Right renal pelvis (tissue), 4 donors: ENCODE measurements around the gene KIDINS220. TPM values are rescaled to one million over a fixed set of nuclear protein-coding genes. Genes with fewer than 3 reads are reported as not detected.

Source experiments
- DNase-seq, 4 donors: peaks; one replicate each; pipeline ENCODE4 v3.0.0-alpha.2; 2013; ENCODE audit warnings: low read depth in 4 of 4, low spot score in 3 of 4, missing footprints in 1 of 4
- polyA plus RNA-seq, 4 donors: library from polyadenylated mRNA; unstranded; fragments of 120-200 nt; gene quantifications; one replicate each; pipeline ENCODE4 v1.2.1, GENCODE V29; 2013; ENCODE audit not compliant: insufficient read length in 4 of 4

The KIDINS220 gene
- polyA plus RNA-seq, 4 donors = 82.1 to 99.5 (median 91.5) TPM

DNA sequence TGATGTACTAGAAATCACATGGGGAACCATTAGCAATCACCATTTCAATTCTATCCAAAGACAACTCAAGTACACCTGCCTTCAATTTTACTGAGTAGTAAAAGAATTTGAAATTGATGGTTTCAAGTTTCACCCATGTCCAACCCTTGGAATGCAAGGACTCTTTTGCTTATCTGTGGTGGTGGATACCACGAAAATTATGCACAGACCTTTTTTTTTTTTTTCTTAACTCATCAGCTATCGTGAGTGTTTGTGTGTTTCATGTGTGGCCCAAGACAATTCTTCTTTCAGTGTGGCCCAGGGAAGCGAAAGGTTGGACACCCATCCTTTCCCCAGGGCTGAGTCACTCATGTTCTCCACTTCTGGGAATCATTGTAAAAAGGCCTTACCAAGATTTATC, 132.5 kb downstream of the KIDINS220 start:
- DNase-seq = no peak

DNA sequence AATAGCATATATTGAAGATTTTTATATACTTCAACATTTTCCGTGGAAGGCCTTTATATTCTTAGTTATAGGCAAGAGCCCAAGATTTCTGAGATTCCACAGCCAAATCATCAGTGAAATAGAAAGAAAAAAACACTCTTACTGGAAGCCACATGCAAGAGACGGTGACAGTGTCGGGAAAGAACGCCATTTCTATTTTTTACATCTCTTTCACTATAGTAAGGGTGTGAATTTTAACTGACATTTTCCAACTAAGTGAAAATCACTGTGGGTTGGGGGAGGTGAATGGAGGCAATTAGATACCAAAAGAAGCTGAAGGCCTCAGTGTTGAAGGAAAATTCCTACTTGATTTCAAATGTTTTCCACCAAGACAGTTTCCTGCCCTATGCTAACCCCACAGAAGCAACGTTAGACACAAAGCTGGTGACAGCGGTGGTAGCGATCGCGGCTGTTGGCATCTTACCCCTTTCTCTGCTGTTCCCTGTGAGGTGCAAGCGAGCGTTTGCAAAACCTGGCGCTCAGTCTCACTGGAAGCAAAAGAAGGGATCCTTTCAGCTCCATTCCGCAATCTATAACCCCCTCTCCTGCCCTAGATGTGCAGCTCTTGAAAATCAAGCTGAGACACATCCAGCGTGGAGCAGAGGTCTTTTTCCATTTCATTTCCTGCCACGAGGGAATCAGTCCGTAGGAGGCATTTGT, 135.6 kb downstream of the KIDINS220 start:
- DNase-seq = no peak

DNA sequence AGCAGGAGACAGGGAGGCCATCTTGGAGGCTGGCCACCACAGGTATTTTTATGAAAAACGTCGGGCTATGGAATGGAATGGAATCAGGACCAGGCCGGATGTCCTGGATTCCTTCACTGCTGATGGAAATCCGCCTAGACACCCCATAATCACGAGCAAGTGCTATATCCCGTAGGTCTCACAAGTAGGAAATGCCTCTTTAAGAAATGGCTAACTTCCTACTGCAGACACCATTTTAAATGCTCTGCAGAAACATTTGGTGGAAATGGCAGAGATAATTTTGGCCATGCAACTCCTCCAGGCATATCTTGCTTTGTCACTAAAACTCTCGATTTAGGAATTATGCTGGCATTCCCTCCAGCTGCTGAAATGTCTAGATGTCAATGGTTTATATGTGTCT, 137.6 kb downstream of the KIDINS220 start:
- DNase-seq = no peak

DNA sequence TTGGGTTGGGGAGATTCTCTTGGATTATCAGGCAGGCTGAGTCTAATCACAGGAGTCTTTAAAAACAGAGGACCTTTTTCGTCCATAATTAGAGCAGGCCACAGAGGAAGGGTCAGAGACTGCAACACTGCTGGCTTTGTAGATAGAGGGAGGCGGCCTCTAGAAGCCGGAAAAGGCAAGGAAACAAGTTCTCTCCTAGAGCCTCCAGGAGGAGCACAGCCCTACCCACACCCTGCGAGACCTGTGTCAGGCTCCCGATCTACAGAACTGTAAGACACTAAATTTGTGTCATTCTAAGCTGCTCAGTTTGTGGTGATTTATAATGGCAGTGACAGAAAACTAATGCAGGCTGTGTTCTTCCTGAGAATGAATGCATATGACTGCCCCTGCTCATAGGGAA, 140.2 kb downstream of the KIDINS220 start:
- no peak for DNase-seq

DNA sequence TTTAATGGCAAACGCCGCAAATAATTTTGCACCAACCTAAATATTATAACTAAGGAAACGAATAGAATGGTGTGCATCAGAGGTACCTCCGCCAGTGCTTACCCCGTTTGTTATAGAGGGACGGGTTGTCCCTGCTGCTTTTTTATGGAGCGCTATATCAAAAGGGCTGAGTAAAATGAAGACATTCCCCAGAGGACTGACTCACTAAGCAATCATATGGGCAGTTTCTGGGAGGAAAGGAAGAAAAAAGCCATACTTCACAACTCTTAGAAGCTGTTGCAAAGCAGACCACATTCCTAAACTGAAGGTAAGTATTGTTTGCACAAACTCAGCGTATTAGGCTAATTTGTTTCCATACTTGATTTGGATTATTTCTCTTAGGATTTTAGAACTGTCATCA, 142.7 kb downstream of the KIDINS220 start:
- DNase-seq = no peak

DNA sequence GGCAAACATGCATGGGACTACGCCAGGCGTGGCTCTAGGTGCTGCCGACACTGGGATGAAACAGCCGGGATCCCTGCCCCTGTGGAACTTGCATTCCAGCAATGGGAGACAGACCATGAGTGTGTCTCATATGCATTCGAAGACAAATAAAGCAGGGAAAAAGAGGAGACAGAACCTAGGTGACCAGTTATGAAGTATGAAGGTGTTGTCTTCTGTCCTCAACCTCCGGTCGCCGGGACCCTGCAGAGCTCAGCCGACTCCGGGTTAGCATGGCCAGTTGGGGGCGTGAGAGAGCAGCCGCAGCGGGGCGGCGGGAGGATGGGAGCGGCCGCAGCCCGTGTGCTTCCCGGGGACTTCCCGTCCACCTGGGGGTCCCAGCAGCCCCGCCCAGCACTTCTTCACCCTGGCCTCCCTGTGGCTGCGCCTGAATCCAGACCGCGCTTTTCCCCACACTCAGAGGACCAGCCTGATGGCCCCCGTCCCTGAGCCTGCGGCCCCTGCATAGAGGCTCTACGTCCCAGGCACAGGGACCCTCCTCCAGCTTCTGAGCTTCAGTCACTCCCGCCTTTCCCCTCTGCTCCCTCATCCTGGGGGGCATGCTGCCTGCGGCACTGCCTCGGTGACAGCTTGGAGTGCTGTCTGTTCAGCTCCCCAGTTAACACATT, 144.1 kb downstream of the KIDINS220 start:
- peak in 2 of 4 donors; percentile 30 to 39 for DNase-seq

DNA sequence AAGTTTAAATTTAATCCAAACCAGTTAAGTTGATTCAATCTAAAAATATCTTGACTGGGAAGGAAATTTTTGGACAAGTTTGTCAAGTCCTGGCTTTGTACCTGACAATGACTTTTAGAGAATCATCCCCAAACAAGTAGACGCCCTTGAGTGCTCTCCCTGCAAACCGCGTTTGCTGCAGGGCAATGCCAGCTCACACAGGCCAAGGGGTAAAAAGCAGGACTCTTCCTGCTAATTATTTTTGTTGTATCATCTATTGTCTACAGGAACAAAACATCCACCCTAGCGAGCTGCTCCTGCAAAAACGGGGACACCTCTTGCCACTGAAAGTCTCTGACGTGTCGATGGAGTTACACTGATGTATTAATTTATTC, 144.6 kb downstream of the KIDINS220 start:
- DNase-seq = no peak

DNA sequence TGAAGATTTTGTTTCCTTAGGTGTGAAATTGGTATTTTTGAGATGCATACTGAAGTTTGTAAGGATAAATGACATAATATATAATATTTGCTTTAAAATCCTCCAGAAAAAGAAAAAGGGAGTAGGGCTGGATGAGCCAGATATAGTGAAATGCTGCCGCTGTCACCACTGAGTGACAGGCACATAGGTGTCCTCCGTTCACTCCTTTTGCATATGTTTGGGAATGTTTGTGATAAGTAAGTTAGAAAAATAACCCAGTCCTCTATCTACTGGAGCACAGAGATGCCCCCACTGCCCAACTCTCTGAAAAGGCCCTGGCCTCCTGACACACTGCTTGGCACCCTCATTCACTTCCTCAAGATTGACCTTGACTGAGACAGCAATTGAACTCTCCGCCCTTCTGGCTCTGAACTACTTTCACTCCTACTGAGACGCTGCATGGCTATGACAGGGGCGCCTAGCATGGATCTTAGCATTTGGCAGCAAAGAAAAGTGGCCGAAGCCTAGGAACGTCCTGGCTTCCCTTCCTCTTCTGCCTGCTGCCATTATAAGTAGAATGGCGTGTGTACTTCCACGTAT, 145.5 kb downstream of the KIDINS220 start:
- no peak for DNase-seq

DNA sequence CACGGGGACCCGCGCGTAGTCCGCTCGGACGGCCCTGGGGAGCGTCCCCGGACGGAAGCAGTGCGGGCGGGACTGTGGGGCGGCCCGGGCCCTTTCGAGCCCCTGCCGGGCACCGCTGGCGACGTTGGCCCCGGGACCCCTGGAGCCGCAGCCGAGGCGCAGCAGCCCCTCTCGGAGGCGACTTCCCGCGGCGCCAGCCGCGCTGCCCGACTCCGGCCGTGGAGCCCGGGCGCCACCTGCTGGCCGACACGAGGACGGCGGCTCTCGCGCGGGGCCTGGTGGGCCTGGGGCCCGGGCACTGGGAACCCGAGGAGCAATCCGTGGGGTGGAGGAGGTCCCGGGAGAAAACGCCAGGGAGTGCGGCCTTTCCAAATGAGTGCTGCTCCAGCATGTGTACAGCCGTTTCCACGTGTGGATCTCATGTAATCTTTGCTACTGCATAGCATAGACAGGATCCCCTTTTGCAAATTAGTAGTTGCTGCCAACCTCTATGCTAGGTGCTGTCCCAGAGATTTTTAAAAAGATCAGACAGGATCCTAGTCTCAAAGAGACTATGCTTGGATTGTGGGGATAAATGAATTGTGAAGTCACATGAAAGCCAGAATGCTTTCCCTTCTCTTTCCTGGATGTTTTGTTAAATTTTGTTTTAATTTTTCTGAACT, 151.6 kb downstream of the KIDINS220 start:
- DNase-seq = peak in 3 of 4 donors; percentile 59 to 67 (median 59)

DNA sequence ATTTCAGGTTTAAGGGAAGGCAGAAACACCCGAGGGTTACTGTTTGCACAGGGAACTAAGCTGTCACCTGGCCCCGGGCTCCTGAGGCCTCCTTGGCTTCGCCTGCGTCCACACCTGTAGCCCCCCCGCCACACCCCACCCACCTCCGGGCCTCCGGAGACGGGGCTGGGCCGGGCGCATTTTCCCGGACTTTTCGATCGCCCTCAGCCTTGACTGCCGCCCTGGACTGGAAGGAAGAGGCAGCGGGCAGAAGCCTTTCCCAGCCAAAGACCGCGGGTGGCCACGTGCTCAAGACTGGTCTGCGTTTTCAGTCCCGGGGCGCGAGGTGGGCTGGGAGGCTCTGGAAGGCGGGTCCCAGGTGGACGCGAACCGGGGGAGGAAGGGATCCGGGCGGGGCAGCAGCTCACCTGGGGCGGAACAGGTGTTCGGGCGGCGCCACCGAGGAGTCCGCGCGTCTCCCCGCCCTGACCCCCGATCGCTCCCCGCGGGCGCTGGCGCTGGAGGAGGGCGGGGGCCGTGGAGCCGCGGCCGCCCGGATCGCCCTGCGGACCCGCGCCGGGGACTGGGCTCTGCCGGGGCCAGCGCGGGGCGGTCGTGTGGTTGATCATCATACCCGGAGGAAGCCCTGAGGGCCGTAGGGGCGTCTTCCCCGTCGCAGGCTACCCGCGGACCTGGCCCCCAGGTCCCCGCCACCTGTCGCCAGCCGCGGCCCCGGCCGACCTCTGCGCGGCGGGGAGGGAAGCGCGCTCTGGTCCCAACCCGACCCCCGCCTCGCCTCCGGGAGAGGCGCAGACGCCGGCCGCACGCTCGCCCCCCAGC, 152.3 kb downstream of the KIDINS220 start:
- DNase-seq = peak in 2 of 4 donors; percentile 33 to 43

DNA sequence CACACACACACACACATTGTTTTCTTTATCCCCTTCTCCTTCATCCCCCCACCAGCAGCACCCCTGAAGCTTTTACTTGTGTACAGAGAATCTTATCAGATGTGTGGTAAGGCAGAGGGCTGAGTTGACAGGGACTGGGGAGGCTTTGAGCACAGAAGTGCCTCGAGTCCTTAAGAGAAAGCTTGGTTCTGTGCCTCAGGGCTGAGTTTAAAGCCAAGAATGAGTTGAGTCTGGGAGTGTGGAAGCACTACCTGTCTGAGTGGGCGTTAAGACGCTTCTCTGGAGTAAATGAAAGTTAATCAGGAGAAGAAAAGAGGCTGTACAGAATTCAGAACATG, 152.9 kb downstream of the KIDINS220 start:
- peak in 2 of 4 donors; percentile 28 to 48 for DNase-seq

DNA sequence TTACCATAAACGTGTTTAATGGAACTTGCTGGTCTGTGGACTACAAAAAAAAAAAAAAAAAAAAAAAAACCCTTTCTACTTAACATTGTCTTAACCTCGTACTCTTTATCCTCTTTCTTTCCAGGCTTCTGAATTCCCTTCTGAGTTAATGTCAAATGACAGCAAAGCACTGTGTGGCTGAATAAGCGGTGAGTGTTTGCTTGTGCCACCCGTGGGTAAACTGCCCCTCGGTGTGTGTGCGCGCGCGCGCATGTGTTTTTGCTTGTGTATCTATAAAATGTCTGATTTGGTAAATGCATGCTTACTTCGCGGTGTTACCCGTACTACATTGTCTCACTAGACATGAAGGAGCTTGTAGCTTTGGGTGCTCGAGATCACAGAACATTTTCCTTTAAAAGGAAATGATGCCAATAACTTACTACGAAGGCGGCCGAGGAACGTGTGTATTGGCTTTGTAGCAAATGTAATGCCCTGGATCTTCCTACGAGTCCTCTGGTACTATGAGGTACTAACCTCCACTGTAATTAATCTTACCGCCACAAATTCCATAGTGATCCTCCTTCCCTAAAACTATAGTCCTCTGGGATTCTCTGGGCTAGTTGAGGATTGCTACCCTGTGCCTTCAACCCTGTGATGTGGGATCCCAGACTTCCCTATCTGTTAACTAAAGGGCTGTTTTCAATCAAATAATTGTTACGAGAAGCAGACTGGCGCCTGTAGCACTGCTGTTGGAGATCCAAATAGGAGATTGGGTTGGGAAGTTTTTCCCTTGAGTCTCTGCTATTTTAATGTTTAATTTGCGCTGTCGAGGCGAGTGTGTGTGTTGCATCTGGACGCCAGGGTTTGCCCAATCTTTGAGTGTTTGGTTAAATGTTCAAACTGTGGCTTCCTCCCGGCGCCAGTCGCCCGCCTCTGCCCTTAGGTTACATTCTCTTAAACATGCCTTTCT, 154.4 kb downstream of the KIDINS220 start:
- peak in 1 of 4 donors; percentile 47 for DNase-seq

DNA sequence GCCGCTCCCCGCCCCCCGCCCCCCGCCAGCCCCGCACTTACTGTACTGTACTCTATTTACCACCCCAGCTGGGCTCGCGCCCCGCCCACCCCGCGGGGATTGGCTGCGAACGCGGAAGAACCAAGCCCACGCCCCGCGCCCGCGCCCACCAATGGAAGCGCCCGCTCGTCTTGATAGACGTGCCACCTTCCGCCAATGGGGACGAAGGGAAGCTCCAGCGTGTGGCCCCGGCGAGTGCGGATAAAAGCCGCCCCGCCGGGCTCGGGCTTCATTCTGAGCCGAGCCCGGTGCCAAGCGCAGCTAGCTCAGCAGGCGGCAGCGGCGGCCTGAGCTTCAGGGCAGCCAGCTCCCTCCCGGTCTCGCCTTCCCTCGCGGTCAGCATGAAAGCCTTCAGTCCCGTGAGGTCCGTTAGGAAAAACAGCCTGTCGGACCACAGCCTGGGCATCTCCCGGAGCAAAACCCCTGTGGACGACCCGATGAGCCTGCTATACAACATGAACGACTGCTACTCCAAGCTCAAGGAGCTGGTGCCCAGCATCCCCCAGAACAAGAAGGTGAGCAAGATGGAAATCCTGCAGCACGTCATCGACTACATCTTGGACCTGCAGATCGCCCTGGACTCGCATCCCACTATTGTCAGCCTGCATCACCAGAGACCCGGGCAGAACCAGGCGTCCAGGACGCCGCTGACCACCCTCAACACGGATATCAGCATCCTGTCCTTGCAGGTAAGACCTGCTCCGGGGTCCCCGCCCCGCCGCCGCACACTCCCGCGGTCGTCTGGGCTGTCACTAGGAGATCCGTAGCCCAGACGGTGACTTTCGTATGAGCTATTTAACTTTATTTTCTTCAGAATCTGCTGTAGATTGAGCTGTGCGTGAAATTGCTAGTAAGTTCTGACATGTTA, 155.4 kb downstream of the KIDINS220 start, which contains the start of gene ID2:
ID2 (plus strand) TSS at position 271 of the 907 bp plus-strand sequence; CDS start at position 381, 110 bp downstream.
- peak; percentile 98 to 99 (median 99) for DNase-seq

DNA sequence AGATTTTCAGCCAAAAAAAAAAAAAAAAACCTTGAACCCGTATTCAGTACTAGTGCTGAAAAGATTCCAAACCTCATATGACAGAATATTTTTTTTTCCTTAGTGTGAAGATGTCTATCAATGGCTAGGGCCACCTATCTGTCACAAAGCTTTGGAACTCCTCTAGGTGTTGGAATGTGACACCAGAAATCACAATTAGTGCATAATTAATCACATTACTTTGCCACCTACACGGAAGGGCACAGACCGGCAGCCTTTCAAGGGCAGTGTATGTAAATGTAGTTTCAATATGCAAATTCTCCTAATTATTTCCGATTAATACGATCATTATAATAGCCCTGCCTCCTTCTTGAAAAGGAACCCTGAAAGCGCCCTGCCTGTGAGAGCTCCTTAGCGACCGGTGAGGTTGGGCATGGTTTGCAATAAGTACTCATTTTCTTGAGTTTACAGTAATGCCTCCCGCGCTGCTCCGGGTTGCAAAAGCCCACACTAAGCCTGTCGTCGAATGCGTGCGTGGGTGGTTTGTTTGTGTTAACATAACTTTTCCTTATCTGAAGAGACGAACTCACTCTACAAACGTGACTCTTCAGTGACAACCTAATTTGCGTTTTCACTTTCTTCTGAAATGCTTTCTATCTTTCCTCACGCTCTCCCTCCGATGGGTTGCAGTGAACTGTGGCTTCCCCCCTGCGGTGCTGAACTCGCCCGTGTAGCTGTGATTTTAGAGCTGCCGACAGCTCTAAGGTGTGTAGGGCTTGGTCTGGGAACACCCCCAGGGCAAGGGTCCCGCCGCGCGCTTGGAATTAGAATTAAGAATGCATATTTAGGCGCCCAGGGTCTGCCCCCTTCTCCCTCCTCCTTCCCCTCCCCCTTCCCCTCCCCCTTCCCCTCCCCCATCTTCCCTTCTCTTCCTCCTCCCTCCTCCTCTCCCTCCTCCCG, 156.3 kb downstream of the KIDINS220 start:
- peak in 3 of 4 donors; percentile 46 to 57 (median 56) for DNase-seq

DNA sequence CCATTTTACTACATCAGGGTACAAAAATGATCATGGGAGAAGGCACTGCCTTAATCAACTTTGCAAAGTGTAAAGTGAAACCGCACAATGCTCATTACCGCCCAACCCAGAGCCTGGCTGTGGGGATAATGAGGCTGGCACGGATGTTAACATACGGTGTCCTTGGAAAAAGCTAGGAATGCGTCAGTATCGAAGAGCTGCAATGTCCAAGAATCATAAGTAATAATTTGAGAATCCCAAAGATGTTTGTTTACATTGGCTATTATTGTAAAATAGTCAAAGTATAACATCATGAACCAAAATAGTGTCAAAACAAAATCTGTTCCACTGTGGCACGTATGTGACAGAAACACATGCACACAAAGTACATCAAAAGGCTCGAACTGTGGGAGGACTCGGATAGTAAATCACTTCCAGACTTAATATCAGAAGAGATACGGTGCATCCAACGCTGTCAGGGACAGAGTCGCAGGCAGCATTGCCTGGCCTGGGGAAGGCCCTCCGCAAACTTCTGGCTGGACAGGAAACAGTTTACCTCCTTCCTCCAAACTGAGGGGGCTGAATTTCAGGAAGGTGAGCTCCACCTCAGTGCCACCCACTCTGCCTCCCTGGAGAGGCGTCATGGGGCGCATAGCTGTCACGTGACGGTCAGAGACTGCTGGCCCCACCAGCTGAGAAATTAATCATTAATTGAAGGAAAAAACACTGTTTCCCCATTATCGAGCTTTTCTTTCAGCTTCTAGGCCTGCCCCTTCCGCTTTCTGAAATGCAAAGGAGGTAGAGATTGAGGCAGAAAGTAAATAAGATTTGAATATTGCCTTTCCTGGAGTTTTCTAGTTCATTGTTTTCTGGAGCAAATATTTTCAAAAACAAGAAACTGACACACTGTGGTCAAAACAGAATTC, 157.3 kb downstream of the KIDINS220 start:
- DNase-seq = peak in 3 of 4 donors; percentile 56 to 73 (median 59)

DNA sequence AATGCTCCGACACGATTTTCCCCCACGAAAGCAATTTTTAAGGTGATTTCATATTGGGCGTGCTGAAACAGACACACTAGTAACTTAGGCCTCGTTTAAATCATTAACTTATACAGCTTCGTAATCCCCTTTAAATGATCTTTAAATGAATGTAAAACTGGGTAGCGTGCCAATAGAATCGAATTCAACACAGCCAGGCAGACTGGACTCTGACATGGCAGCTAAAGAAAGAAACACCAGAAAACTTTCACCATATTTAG, 157.9 kb downstream of the KIDINS220 start:
- DNase-seq = no peak
